ENCODE measurements around the gene ROPN1L. TPM values are rescaled to one million over a fixed set of nuclear protein-coding genes. Genes with fewer than 3 reads are reported as not detected.

ROPN1L gene
- total and polyA plus RNA-seq, 2 experiments from 2014 or later = 0.30 TPM; not detected in 1

- no peak for DNase-seq (ENCODE audit: low spot score)
- Histone ChIP-seq H3K4me1 (ENCODE audit: insufficient read depth) (peaks cover 10% of the 10 kb centered on the region), H3K4me3 (no peak overlapping the region), H3K36me3 (replicated peaks; ENCODE audit: insufficient read depth, low read depth) (no peaks in the 10 kb centered on the region), H3K9me2 (replicated peaks; ENCODE audit: insufficient read depth) (no peaks in the 10 kb centered on the region), H3K79me2 (no peaks in the 10 kb centered on the region), H3K4me2 (no peak overlapping the region), H3K27ac (peak overlapping the region; percentile 75), H2AFZ (no peak overlapping the region), H4K20me1 (ENCODE audit: insufficient read depth, poor library complexity, severe bottlenecking) (no peaks in the 10 kb centered on the region), H3K27me3 (no peaks in the 10 kb centered on the region), H3K9me3 (ENCODE audit: low read depth) (no peaks in the 10 kb centered on the region)
- 78% methylated on average over 5 of the region's 5 CpGs for WGBS (ENCODE audit: low lambda C conversion rate, missing lambda C conversion rate)
- TF ChIP-seq EZH2phosphoT487 (IDR thresholded peaks at IDR 0.05; ENCODE audit: low read depth, severe bottlenecking, unreplicated experiment) (no peak), EZH2 (IDR thresholded peaks at IDR 0.05; ENCODE audit: borderline replicate concordance) (no peak), CTCF (IDR thresholded peaks at IDR 0.05; ENCODE audit: poor library complexity) (no peak)
These were observed 43.1 kb downstream of the ROPN1L start for GRCh38 chr5:10484774-10485141.

- 37% methylated on average over 14 of the region's 14 CpGs for WGBS (ENCODE audit: low lambda C conversion rate, missing lambda C conversion rate)
- H3K27me3 ChIP-seq = no peaks in the 10 kb centered on the region
- H2AFZ ChIP-seq = no peak overlapping the region
- H3K36me3 ChIP-seq (replicated peaks; ENCODE audit: insufficient read depth, low read depth) = no peaks in the 10 kb centered on the region
- peak overlapping the region; percentile 75 for H3K27ac ChIP-seq
- H3K4me2 ChIP-seq = peak overlapping the region; percentile 1
- H3K4me3 ChIP-seq = no peak overlapping the region
- DNase-seq (ENCODE audit: low spot score) = peak; percentile 78
- H3K9me2 ChIP-seq (replicated peaks; ENCODE audit: insufficient read depth) = no peaks in the 10 kb centered on the region
- H3K79me2 ChIP-seq = no peaks in the 10 kb centered on the region
- H3K9me3 ChIP-seq (ENCODE audit: low read depth) = no peaks in the 10 kb centered on the region
- no peak for TF ChIP-seq EZH2phosphoT487 (IDR thresholded peaks at IDR 0.05; ENCODE audit: low read depth, severe bottlenecking, unreplicated experiment)
- TF ChIP-seq CTCF (IDR thresholded peaks at IDR 0.05; ENCODE audit: poor library complexity) = no peak
- no peak for TF ChIP-seq EZH2 (IDR thresholded peaks at IDR 0.05; ENCODE audit: borderline replicate concordance)
- peaks cover 10% of the 10 kb centered on the region for H3K4me1 ChIP-seq (ENCODE audit: insufficient read depth)
- H4K20me1 ChIP-seq (ENCODE audit: insufficient read depth, poor library complexity, severe bottlenecking) = no peaks in the 10 kb centered on the region
These were observed 43.6 kb downstream of the ROPN1L start for GRCh38 chr5:10485142-10485795.

- no peak overlapping the region for H2AFZ ChIP-seq
- H3K27ac ChIP-seq = peak overlapping the region; percentile 75
- 99% methylated on average over 10 of the region's 10 CpGs for WGBS (ENCODE audit: low lambda C conversion rate, missing lambda C conversion rate)
- H3K36me3 ChIP-seq (replicated peaks; ENCODE audit: insufficient read depth, low read depth) = no peaks in the 10 kb centered on the region
- H3K4me1 ChIP-seq (ENCODE audit: insufficient read depth) = peaks cover 8% of the 10 kb centered on the region
- no peaks in the 10 kb centered on the region for H3K9me2 ChIP-seq (replicated peaks; ENCODE audit: insufficient read depth)
- H3K9me3 ChIP-seq (ENCODE audit: low read depth) = no peaks in the 10 kb centered on the region
- H4K20me1 ChIP-seq (ENCODE audit: insufficient read depth, poor library complexity, severe bottlenecking) = no peaks in the 10 kb centered on the region
- no peak overlapping the region for H3K4me3 ChIP-seq
- TF ChIP-seq EZH2phosphoT487 (IDR thresholded peaks at IDR 0.05; ENCODE audit: low read depth, severe bottlenecking, unreplicated experiment) (no peak), EZH2 (IDR thresholded peaks at IDR 0.05; ENCODE audit: borderline replicate concordance) (no peak), CTCF (IDR thresholded peaks at IDR 0.05; ENCODE audit: poor library complexity) (no peak)
- no peak for DNase-seq (ENCODE audit: low spot score)
- H3K27me3 ChIP-seq = no peaks in the 10 kb centered on the region
- no peaks in the 10 kb centered on the region for H3K79me2 ChIP-seq
- H3K4me2 ChIP-seq = no peak overlapping the region
These were observed 44.2 kb downstream of the ROPN1L start for GRCh38 chr5:10485897-10486296.

Data from hepatocyte (in vitro differentiated cells).